Measurements from ENCODE around the gene GNG13.

The GNG13 gene

GRCh38 chr16:795580-796229, 4.8 kb downstream of the GNG13 start:
- DNase-seq (ENCODE audit: insufficient read length, low spot score) (no peak), FAIRE-seq (no peak)

- FAIRE-seq = no peak
- no peak for DNase-seq (ENCODE audit: insufficient read length, low spot score)
These were observed 5.6 kb downstream of the GNG13 start for GRCh38 chr16:794853-795466.

- FAIRE-seq = no peak
- no peak for DNase-seq (ENCODE audit: insufficient read length, low spot score)
These were observed 6.3 kb downstream of the GNG13 start for GRCh38 chr16:794091-794822.

- no peak for DNase-seq (ENCODE audit: insufficient read length, low spot score)
- FAIRE-seq = no peak
These were observed 7.1 kb downstream of the GNG13 start for GRCh38 chr16:793414-793813.

- no peak for FAIRE-seq
- no peak for DNase-seq (ENCODE audit: insufficient read length, low spot score)
These were observed 8.1 kb downstream of the GNG13 start for GRCh38 chr16:792221-792995.

GRCh38 chr16:791131-791530, 9.4 kb downstream of the GNG13 start:
- no peak for DNase-seq (ENCODE audit: insufficient read length, low spot score)
- FAIRE-seq = no peak

GRCh38 chr16:790086-790485, 10.4 kb downstream of the GNG13 start:
- FAIRE-seq (no peak), DNase-seq (ENCODE audit: insufficient read length, low spot score) (no peak)

GRCh38 chr16:789191-789850, 11.2 kb downstream of the GNG13 start:
- DNase-seq (ENCODE audit: insufficient read length, low spot score) (no peak), FAIRE-seq (no peak)

GRCh38 chr16:788399-789126, 12.0 kb downstream of the GNG13 start, which contains the start of gene CHTF18:
CHTF18 (plus strand) TSS chr16:788620; CDS start chr16:788685, 65 bp downstream.
- DNase-seq (ENCODE audit: insufficient read length, low spot score) (peak; percentile 100), FAIRE-seq (peak; percentile 70)

- FAIRE-seq = no peak
- DNase-seq (ENCODE audit: insufficient read length, low spot score) = no peak
These were observed 12.5 kb downstream of the GNG13 start, which contains the start of gene RPUSD1 for GRCh38 chr16:787978-788398. RPUSD1 (minus strand) TSS chr16:788381; CDS start chr16:787737, 644 bp downstream.

- DNase-seq (ENCODE audit: insufficient read length, low spot score) = no peak
These were observed 13.1 kb downstream of the GNG13 start for GRCh38 chr16:787321-787966.

GRCh38 chr16:785563-786535, 14.7 kb downstream of the GNG13 start:
- DNase-seq (ENCODE audit: insufficient read length, low spot score) = no peak
- peak; percentile 28 for FAIRE-seq

More at GRCh38 chr16:787321-787966, 13.1 kb downstream of the GNG13 start:
- no peak for FAIRE-seq

- FAIRE-seq (no peak), DNase-seq (ENCODE audit: insufficient read length, low spot score) (no peak)
These were observed 16.1 kb downstream of the GNG13 start for GRCh38 chr16:784431-784830.

- no peak for FAIRE-seq
These were observed 17.0 kb downstream of the GNG13 start for GRCh38 chr16:783404-784161.

GRCh38 chr16:782766-783403, 17.6 kb downstream of the GNG13 start:
- DNase-seq (ENCODE audit: insufficient read length, low spot score) (no peak), FAIRE-seq (no peak)

More at GRCh38 chr16:783404-784161, 17.0 kb downstream of the GNG13 start:
- no peak for DNase-seq (ENCODE audit: insufficient read length, low spot score)

GRCh38 chr16:782258-782657, 18.3 kb downstream of the GNG13 start:
- no peak for FAIRE-seq

More at GRCh38 chr16:782258-782657, 18.3 kb downstream of the GNG13 start:
- no peak for DNase-seq (ENCODE audit: insufficient read length, low spot score)

All from GM19239 (cell line).